ENCODE measurements around the gene TSSC4.

- TF ChIP-seq CTCF (IDR thresholded peaks at IDR 0.05) (no peak), POLR2A (IDR thresholded peaks at IDR 0.05) (no peak)
These were observed 47.6 kb downstream of the TSSC4 start for GRCh38 chr11:2447951-2448650.
